ENCODE results near the gene NAALADL2. TPM values are rescaled to one million over a fixed set of nuclear protein-coding genes. Genes with fewer than 3 reads are reported as not detected.

NAALADL2 gene
- total RNA-seq, 1 experiment from 2014 or later = 1.9 TPM

DNA sequence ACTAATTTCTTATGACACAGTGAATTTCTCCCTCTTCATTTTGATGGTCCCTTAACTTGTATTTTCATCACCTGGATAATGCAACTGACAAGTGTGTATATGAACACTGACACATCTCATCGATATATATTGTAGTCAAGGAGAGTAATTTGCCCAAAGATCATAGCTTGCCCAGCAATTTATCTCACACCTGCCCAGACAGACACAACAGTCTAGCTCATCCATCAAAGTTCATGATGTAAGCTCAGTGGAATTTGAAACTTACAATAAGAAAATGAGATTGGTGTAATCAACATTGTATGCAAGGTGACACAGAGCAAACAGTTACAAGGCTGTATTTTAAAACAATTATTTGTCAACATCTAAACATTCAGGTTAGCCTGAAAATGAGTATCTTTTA is 805.8 kb downstream of the NAALADL2 start:
- Histone ChIP-seq H3K27ac (ENCODE audit: low read length) (no peak overlapping the region), H3K4me3 (ENCODE audit: low read length) (no peak overlapping the region), H3K4me2 (ENCODE audit: low read length) (no peak overlapping the region), H3K9ac (ENCODE audit: low read length) (no peak overlapping the region), H2AFZ (ENCODE audit: low read length) (no peak overlapping the region), H3F3A (ENCODE audit: low read length, unreplicated experiment) (no peaks in the 10 kb centered on the region), H3K9me3 (ENCODE audit: low read length) (no peaks in the 10 kb centered on the region), H3K9me2 (replicated peaks; ENCODE audit: low read length) (no peaks in the 10 kb centered on the region), H3K27me3 (ENCODE audit: low read length) (no peaks in the 10 kb centered on the region), H4K20me1 (ENCODE audit: low read length) (no peaks in the 10 kb centered on the region), H3K79me2 (ENCODE audit: low read length) (no peaks in the 10 kb centered on the region), H3K4me1 (ENCODE audit: insufficient read depth, low read length) (peaks cover 3% of the 10 kb centered on the region), H3K36me3 (ENCODE audit: low read depth, low read length) (no peaks in the 10 kb centered on the region)
- BruUV-seq (replicated peaks) = no TSS peak
- no peak for DNase-seq
- ATAC-seq = no peak
- intact Hi-C loops (cut with micrococcal nuclease) = no loop called here
- POLR2A ChIA-PET (ENCODE audit: unreplicated experiment) = no interaction called here
- TF ChIP-seq CTCF (conservative IDR thresholded peaks at IDR 0.05; ENCODE audit: low read depth, low read length) (no peak), EZH2 (IDR thresholded peaks at IDR 0.05; ENCODE audit: low read length, unreplicated experiment) (no peak), EZH2phosphoT487 (IDR thresholded peaks at IDR 0.05; ENCODE audit: borderline replicate concordance, low read length) (no peak)
- CTCF ChIA-PET = no interaction called here

GRCh38 chr3:175668300-175668699 is 809.2 kb downstream of the NAALADL2 start:
- ChIA-PET CTCF (no interaction called here), POLR2A (ENCODE audit: unreplicated experiment) (no interaction called here)
- intact Hi-C loops (cut with micrococcal nuclease) = no loop called here
- no peak overlapping the region for H3K9ac ChIP-seq (ENCODE audit: low read length)
- H3K4me1 ChIP-seq (ENCODE audit: insufficient read depth, low read length) = 0 out of 2 replicates have a peak, but pooled peaks cover 3% of the 10 kb centered on the region
- DNase-seq = no peak
- H3K36me3 ChIP-seq (ENCODE audit: low read depth, low read length) = no peaks in the 10 kb centered on the region
- no peaks in the 10 kb centered on the region for H3F3A ChIP-seq (ENCODE audit: low read length, unreplicated experiment)
- H3K9me2 ChIP-seq (replicated peaks; ENCODE audit: low read length) = no peaks in the 10 kb centered on the region
- H2AFZ ChIP-seq (ENCODE audit: low read length) = no peak overlapping the region
- H4K20me1 ChIP-seq (ENCODE audit: low read length) = no peaks in the 10 kb centered on the region
- TF ChIP-seq EZH2 (IDR thresholded peaks at IDR 0.05; ENCODE audit: low read length, unreplicated experiment) (no peak), CTCF (conservative IDR thresholded peaks at IDR 0.05; ENCODE audit: low read depth, low read length) (no peak), EZH2phosphoT487 (IDR thresholded peaks at IDR 0.05; ENCODE audit: borderline replicate concordance, low read length) (no peak)
- BruUV-seq (replicated peaks) = no TSS peak
- no peaks in the 10 kb centered on the region for H3K79me2 ChIP-seq (ENCODE audit: low read length)
- H3K4me2 ChIP-seq (ENCODE audit: low read length) = no peak overlapping the region
- H3K9me3 ChIP-seq (ENCODE audit: low read length) = no peaks in the 10 kb centered on the region
- no peak overlapping the region for H3K4me3 ChIP-seq (ENCODE audit: low read length)
- ATAC-seq = no peak
- no peaks in the 10 kb centered on the region for H3K27me3 ChIP-seq (ENCODE audit: low read length)
- no peak overlapping the region for H3K27ac ChIP-seq (ENCODE audit: low read length)

GRCh38 chr3:175670557-175670956 is 811.4 kb downstream of the NAALADL2 start:
- intact Hi-C loops (cut with micrococcal nuclease) = no loop called here
- H3K9ac ChIP-seq (ENCODE audit: low read length) = no peak overlapping the region
- H3K9me2 ChIP-seq (replicated peaks; ENCODE audit: low read length) = no peaks in the 10 kb centered on the region
- DNase-seq (no peak), ATAC-seq (no peak)
- H3K27me3 ChIP-seq (ENCODE audit: low read length) = no peaks in the 10 kb centered on the region
- TF ChIP-seq EZH2 (IDR thresholded peaks at IDR 0.05; ENCODE audit: low read length, unreplicated experiment) = no peak
- no peak for TF ChIP-seq EZH2phosphoT487 (IDR thresholded peaks at IDR 0.05; ENCODE audit: borderline replicate concordance, low read length)
- POLR2A ChIA-PET (ENCODE audit: unreplicated experiment) = no interaction called here
- no peaks in the 10 kb centered on the region for H4K20me1 ChIP-seq (ENCODE audit: low read length)
- CTCF ChIA-PET = no interaction called here
- H2AFZ ChIP-seq (ENCODE audit: low read length) = no peak overlapping the region
- H3K4me3 ChIP-seq (ENCODE audit: low read length) = no peak overlapping the region
- H3K4me1 ChIP-seq (ENCODE audit: insufficient read depth, low read length) = 0 out of 2 replicates have a peak, but pooled peaks cover 3% of the 10 kb centered on the region
- H3K79me2 ChIP-seq (ENCODE audit: low read length) = no peaks in the 10 kb centered on the region
- no peaks in the 10 kb centered on the region for H3K9me3 ChIP-seq (ENCODE audit: low read length)
- no peak overlapping the region for H3K27ac ChIP-seq (ENCODE audit: low read length)
- no peaks in the 10 kb centered on the region for H3F3A ChIP-seq (ENCODE audit: low read length, unreplicated experiment)
- no peaks in the 10 kb centered on the region for H3K36me3 ChIP-seq (ENCODE audit: low read depth, low read length)
- H3K4me2 ChIP-seq (ENCODE audit: low read length) = no peak overlapping the region
- no TSS peak for BruUV-seq (replicated peaks)
